Panc1 (cell line): ENCODE data around the gene KCNQ1. TPM values are rescaled to one million over a fixed set of nuclear protein-coding genes. Genes with fewer than 3 reads are reported as not detected.

ENCODE experiments used
- ATAC-seq: fragments of 200-7000 bp; cut with Tn5 transposase; 2 replicates; pipeline ENCODE4 v1.9.1; 2020; ENCODE audit warnings: mild to moderate bottlenecking, moderate library complexity
- BruUV-seq: library from RNA; stranded (reverse); fragments of 400-500 nt; replicated peaks from 2 replicates; lab custom pipeline; 2021; lab: Mats Ljungman, UMichigan
- CTCF ChIA-PET: fragments of 300-600 bp; sonication (Branson Sonifier 250); formaldehyde crosslinking; loops from one replicate; lab custom pipeline; 2022; ENCODE audit warnings: antibody characterized with exemption; lab: Charles Lee
- POLR2A ChIA-PET: fragments of 300-600 bp; sonication (Branson Sonifier 250); formaldehyde crosslinking; loops from one replicate; lab custom pipeline; 2022; ENCODE audit warnings: antibody characterized with exemption; lab: Charles Lee
- DNase-seq: peaks from one replicate; pipeline ENCODE4 v3.0.0-alpha.2; 2010; ENCODE audit warnings: low read depth, low spot score
- H3K27ac ChIP-seq: 2 replicates; pipeline ENCODE4 v1.5.1; 2011; ENCODE audit warnings: mild to moderate bottlenecking, low read length, inconsistent platforms
- H3K27me3 ChIP-seq: fragments of 200-500 bp; sonication (Bioruptor generic); 2 replicates; pipeline ENCODE4 v1.6.0; 2014; ENCODE audit warnings: low read length, inconsistent platforms; ENCODE audit not compliant: control insufficient read depth, insufficient read depth
- H3K36me3 ChIP-seq: fragments of 200-500 bp; sonication (Bioruptor generic); 2 replicates; pipeline ENCODE4 v1.5.1; 2014; ENCODE audit warnings: inconsistent platforms, mild to moderate bottlenecking, low read length, moderate library complexity; ENCODE audit not compliant: control insufficient read depth, insufficient read depth
- H3K4me1 ChIP-seq: 2 replicates; pipeline ENCODE4 v1.5.1; 2011; ENCODE audit warnings: inconsistent platforms, mild to moderate bottlenecking, low read length, moderate library complexity; ENCODE audit not compliant: control insufficient read depth, insufficient read depth
- H3K4me3 ChIP-seq, 2 experiments: 2 replicates each; pipeline ENCODE4 v1.5.1; 2011 to 2012; ENCODE audit warnings: low read depth in 2 of 2, low read length in 2 of 2, mild to moderate bottlenecking in 2 of 2, inconsistent platforms in 1 of 2, moderate library complexity in 1 of 2
- H3K9me3 ChIP-seq: fragments of 200-500 bp; sonication (Bioruptor generic); 2 replicates; pipeline ENCODE4 v1.5.1; 2014; ENCODE audit warnings: low read depth, mild to moderate bottlenecking, inconsistent platforms, low read length, moderate library complexity; ENCODE audit not compliant: control insufficient read depth, insufficient read depth
- POLR2AphosphoS5 ChIP-seq: IDR thresholded peaks from 2 replicates; pipeline ENCODE4 v1.6.1; 2012; ENCODE audit warnings: mild to moderate bottlenecking, low read depth, low read length, moderate library complexity
- SIN3A ChIP-seq: IDR thresholded peaks from 2 replicates; pipeline ENCODE4 v1.6.1; 2012; ENCODE audit warnings: low read depth, mild to moderate bottlenecking, low read length, moderate library complexity, borderline replicate concordance; ENCODE audit not compliant: insufficient read depth
- TCF7L2 ChIP-seq: IDR thresholded peaks from 2 replicates; pipeline ENCODE4 v1.6.1; 2011; ENCODE audit warnings: mild to moderate bottlenecking, low read depth, low read length, inconsistent platforms
- in situ Hi-C: cut with HindIII; loops from 2 replicates; pipeline ENCODE4 v1.10.0; 2016; ENCODE audit warnings: low sequenced_read_pairs, low pct_unique_long_range_greater_than_20kb
- intact Hi-C: fragments of 100-400 bp; cut with micrococcal nuclease; formaldehyde crosslinking; loops from one replicate; pipeline ENCODE4 v1.10.0; 2022; ENCODE audit not compliant: unreplicated experiment
- total RNA-seq: library from RNA; stranded (reverse); gene quantifications from one replicate; pipeline ENCODE4 v1.2.1, GENCODE V29; 2021; ENCODE audit not compliant: unreplicated experiment
- TF ChIP-seq, protein P1 (sequence below): fragments of 450-650 bp; IDR thresholded peaks from 2 replicates; pipeline ENCODE4 v1.5.1; 2017; ENCODE audit warnings: mild to moderate bottlenecking
- TF ChIP-seq, protein P2 (sequence below), 2 experiments: IDR thresholded peaks; 2 replicates each; pipeline ENCODE4 v1.6.1; 2011 to 2012; ENCODE audit warnings: low read depth in 2 of 2, control low read depth in 1 of 2, low read length in 1 of 2, mild to moderate bottlenecking in 1 of 2, moderate library complexity in 1 of 2; ENCODE audit not compliant: insufficient read depth in 1 of 2

Gene KCNQ1
- total RNA-seq, 1 experiment from 2014 or later, result 1.0 TPM

DNA sequence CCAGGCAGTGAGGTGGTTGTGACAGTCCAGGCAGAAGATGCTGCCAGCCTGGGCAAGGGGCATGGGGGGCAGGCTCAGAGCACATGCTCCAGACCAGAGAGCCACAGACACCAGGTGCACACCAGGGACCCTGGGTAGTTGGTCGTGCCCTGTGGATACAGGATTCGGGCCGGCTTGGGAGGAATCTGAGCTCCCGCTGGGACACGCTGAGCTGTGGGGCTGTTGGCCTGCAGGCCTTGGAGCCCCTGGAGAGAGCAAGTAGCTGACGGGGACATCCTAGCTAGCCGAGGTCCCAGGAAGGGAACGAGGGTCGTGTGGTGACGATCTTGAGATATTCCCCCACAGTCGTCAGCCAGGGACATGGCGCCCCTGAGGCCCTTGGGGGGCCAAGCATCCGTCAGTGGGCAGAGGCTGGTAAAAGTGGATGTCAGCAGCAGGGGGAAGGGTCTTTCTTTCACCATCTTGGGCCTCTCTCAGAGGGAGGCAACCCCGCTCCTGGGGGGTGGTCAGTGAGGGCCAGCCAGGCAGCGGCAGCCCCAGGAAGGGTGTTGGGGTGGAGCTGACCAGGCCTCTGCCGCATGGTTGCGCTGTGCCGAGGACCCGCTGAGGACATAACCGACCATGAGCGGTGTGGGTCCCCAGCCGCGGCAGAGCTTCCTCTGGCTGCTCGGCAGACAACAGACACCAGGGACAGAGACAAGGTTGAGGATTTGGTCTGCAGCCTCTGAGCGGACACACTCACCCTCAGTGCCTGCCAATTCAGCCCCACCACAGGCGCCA is 396.8 kb downstream of the KCNQ1 start:
- Histone ChIP-seq H3K27me3 (no peaks in the 10 kb centered on the region), H3K27ac (no peak overlapping the region), H3K9me3 (no peaks in the 10 kb centered on the region), H3K36me3 (no peaks in the 10 kb centered on the region), H3K4me1 (peaks cover 5% of the 10 kb centered on the region), H3K4me3 (no peak overlapping the region)
- DNase-seq (no peak), ATAC-seq (no peak)
- CTCF ChIA-PET, result no interaction called here
- POLR2A ChIA-PET, result interaction anchor here (0.6 kb wide), 1 partner anchor 13 kb away, joined by 4 read pairs; no protein-coding TSS in a partner anchor
- intact Hi-C loops (no loop called here), in situ Hi-C loops (no loop called here)
- TF ChIP-seq TCF7L2 (no peak), POLR2AphosphoS5 (no peak), SIN3A (no peak)
- TF ChIP-seq, protein P1, sequence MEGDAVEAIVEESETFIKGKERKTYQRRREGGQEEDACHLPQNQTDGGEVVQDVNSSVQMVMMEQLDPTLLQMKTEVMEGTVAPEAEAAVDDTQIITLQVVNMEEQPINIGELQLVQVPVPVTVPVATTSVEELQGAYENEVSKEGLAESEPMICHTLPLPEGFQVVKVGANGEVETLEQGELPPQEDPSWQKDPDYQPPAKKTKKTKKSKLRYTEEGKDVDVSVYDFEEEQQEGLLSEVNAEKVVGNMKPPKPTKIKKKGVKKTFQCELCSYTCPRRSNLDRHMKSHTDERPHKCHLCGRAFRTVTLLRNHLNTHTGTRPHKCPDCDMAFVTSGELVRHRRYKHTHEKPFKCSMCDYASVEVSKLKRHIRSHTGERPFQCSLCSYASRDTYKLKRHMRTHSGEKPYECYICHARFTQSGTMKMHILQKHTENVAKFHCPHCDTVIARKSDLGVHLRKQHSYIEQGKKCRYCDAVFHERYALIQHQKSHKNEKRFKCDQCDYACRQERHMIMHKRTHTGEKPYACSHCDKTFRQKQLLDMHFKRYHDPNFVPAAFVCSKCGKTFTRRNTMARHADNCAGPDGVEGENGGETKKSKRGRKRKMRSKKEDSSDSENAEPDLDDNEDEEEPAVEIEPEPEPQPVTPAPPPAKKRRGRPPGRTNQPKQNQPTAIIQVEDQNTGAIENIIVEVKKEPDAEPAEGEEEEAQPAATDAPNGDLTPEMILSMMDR, result no peak
- TF ChIP-seq, protein P2, sequence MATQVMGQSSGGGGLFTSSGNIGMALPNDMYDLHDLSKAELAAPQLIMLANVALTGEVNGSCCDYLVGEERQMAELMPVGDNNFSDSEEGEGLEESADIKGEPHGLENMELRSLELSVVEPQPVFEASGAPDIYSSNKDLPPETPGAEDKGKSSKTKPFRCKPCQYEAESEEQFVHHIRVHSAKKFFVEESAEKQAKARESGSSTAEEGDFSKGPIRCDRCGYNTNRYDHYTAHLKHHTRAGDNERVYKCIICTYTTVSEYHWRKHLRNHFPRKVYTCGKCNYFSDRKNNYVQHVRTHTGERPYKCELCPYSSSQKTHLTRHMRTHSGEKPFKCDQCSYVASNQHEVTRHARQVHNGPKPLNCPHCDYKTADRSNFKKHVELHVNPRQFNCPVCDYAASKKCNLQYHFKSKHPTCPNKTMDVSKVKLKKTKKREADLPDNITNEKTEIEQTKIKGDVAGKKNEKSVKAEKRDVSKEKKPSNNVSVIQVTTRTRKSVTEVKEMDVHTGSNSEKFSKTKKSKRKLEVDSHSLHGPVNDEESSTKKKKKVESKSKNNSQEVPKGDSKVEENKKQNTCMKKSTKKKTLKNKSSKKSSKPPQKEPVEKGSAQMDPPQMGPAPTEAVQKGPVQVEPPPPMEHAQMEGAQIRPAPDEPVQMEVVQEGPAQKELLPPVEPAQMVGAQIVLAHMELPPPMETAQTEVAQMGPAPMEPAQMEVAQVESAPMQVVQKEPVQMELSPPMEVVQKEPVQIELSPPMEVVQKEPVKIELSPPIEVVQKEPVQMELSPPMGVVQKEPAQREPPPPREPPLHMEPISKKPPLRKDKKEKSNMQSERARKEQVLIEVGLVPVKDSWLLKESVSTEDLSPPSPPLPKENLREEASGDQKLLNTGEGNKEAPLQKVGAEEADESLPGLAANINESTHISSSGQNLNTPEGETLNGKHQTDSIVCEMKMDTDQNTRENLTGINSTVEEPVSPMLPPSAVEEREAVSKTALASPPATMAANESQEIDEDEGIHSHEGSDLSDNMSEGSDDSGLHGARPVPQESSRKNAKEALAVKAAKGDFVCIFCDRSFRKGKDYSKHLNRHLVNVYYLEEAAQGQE (IDR thresholded peaks at IDR 0.05; ENCODE audit: insufficient read depth in 1 of 2, low read depth in 2 of 2, low read length in 1 of 2), result no peak
- no TSS peak for BruUV-seq

DNA sequence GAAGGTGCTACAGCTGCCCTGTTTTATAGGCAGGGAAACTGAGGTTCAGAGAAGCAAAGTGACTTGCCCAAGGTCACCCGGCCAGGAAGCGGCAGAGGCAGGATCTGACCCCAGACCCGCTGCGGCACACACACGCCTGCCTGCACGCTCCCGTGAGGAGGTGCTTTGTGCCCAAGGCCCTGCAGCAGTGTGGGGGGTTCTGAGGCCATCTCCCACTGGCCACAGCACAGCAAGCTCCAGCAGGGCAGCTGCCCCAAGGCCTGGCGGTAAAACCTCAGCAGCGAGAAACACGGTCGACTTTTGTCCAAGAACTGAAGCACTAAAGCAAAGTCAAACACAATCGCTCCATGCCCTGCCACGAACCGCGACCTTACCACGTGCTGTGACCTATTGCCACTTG is 398.1 kb downstream of the KCNQ1 start:
- Histone ChIP-seq H3K27ac (no peak overlapping the region), H3K9me3 (no peaks in the 10 kb centered on the region), H3K4me3 (no peak overlapping the region), H3K4me1 (no peaks in the 10 kb centered on the region; the same call in 1 of the 2 replicates), H3K36me3 (no peaks in the 10 kb centered on the region), H3K27me3 (no peaks in the 10 kb centered on the region)
- DNase-seq, result no peak
- in situ Hi-C loops, result no loop called here
- ChIA-PET POLR2A (no interaction called here), CTCF (interaction anchor here (0.7 kb wide), 1 partner anchor 28 kb away, joined by 3 read pairs; no protein-coding TSS in a partner anchor)
- intact Hi-C loops, result no loop called here
- no peak for ATAC-seq
- TF ChIP-seq SIN3A, result no peak
- no peak for TF ChIP-seq POLR2AphosphoS5
- TF ChIP-seq, protein P1, result no peak
- TF ChIP-seq TCF7L2, result no peak
- TF ChIP-seq, protein P2 (IDR thresholded peaks at IDR 0.05; ENCODE audit: insufficient read depth in 1 of 2, low read depth in 2 of 2, low read length in 1 of 2), result no peak
- no TSS peak for BruUV-seq
